Neural cell (in vitro differentiated cells): Measurements from ENCODE around the gene TRIO. TPM values are rescaled to one million over a fixed set of nuclear protein-coding genes. Genes with fewer than 3 reads are reported as not detected.

ENCODE experiments used
- H2AFZ ChIP-seq: fragments of 200-600, 300-800 bp; sonication (generic), shearing (Covaris generic); 2 replicates; pipeline ENCODE4 v1.6.0; 2014; ENCODE audit warnings: low read depth, mild to moderate bottlenecking, antibody characterized with exemption, low read length, moderate library complexity
- H3F3A ChIP-seq: fragments of 200-600 bp; shearing (Covaris generic); 2 replicates; pipeline ENCODE4 v1.6.1; 2016; ENCODE audit warnings: mild to moderate bottlenecking, moderate library complexity, mixed read lengths, antibody characterized with exemption, low read length; ENCODE audit not compliant: insufficient read depth, poor library complexity, severe bottlenecking
- H3K27ac ChIP-seq: fragments of 200-600, 300-800 bp; sonication (generic), shearing (Covaris generic); 2 replicates; pipeline ENCODE4 v1.5.1; 2014; ENCODE audit warnings: mild to moderate bottlenecking, low read length, moderate library complexity
- H3K27me3 ChIP-seq: fragments of 300-800, 200-600 bp; sonication (generic), shearing (Covaris generic); 2 replicates; pipeline ENCODE4 v1.6.0; 2014; ENCODE audit warnings: mild to moderate bottlenecking, low read depth, low read length, moderate library complexity; ENCODE audit not compliant: insufficient read depth
- H3K36me3 ChIP-seq: fragments of 300-800, 200-600 bp; sonication (generic), shearing (Covaris generic); 2 replicates; pipeline ENCODE4 v1.5.1; 2014; ENCODE audit warnings: mild to moderate bottlenecking, antibody characterized with exemption, low read length, moderate library complexity; ENCODE audit not compliant: insufficient read depth
- H3K4me2 ChIP-seq: fragments of 300-800, 200-600 bp; sonication (generic), shearing (Covaris generic); 2 replicates; pipeline ENCODE4 v1.6.0; 2014; ENCODE audit warnings: mild to moderate bottlenecking, low read length
- H3K4me3 ChIP-seq: fragments of 300-800, 200-600 bp; sonication (generic), shearing (Covaris generic); 2 replicates; pipeline ENCODE4 v1.5.1; 2014; ENCODE audit warnings: mild to moderate bottlenecking, low read length, moderate library complexity
- H3K79me2 ChIP-seq: fragments of 200-600 bp; shearing (Covaris generic); replicated peaks from 2 replicates; pipeline ENCODE4 v1.6.0; 2014; ENCODE audit warnings: mild to moderate bottlenecking, low read length, moderate library complexity; ENCODE audit not compliant: insufficient read depth
- H3K9ac ChIP-seq: fragments of 300-800, 200-600 bp; sonication (generic), shearing (Covaris generic); 2 replicates; pipeline ENCODE4 v1.6.1; 2016; ENCODE audit warnings: mild to moderate bottlenecking, low read length, mixed read lengths
- H3K9me2 ChIP-seq: fragments of 200-600 bp; shearing (Covaris generic); 2 replicates; pipeline ENCODE4 v1.6.1; 2016; ENCODE audit warnings: mild to moderate bottlenecking, low read length, mixed read lengths; ENCODE audit not compliant: insufficient read depth
- H3K9me3 ChIP-seq: fragments of 200-600, 300-800 bp; sonication (generic), shearing (Covaris generic); 2 replicates; pipeline ENCODE4 v1.6.1; 2016; ENCODE audit warnings: mild to moderate bottlenecking, mixed run types, low read length, moderate library complexity, mixed read lengths
- H4K20me1 ChIP-seq: fragments of 200-600 bp; shearing (Covaris generic); 2 replicates; pipeline ENCODE4 v1.6.1; 2016; ENCODE audit warnings: mild to moderate bottlenecking, mixed run types; ENCODE audit not compliant: insufficient read depth
- CTCF ChIP-seq: fragments of 450-650 bp; IDR thresholded peaks from 2 replicates; pipeline ENCODE4 v1.5.1; 2014; ENCODE audit warnings: antibody characterized with exemption, mild to moderate bottlenecking, moderate library complexity; ENCODE audit not compliant: poor library complexity, severe bottlenecking
- EP300 ChIP-seq: fragments of 450-650 bp; conservative IDR thresholded peaks from 2 replicates; pipeline ENCODE4 v1.6.1; 2014; ENCODE audit warnings: antibody characterized with exemption, mild to moderate bottlenecking, moderate library complexity; ENCODE audit not compliant: poor library complexity, severe bottlenecking
- EZH2 ChIP-seq: fragments of 200-600, 300-800 bp; shearing (Covaris generic), sonication (generic); IDR thresholded peaks from 2 replicates; pipeline ENCODE4 v1.6.1; 2014; ENCODE audit warnings: antibody characterized with exemption, low read length, borderline replicate concordance, mild to moderate bottlenecking; ENCODE audit not compliant: insufficient read depth, poor library complexity, severe bottlenecking
- MXI1 ChIP-seq: fragments of 450-650 bp; conservative IDR thresholded peaks from 2 replicates; pipeline ENCODE4 v1.6.1; 2014; ENCODE audit warnings: antibody characterized with exemption, mild to moderate bottlenecking; ENCODE audit not compliant: poor library complexity, severe bottlenecking
- POLR2AphosphoS5 ChIP-seq: IDR thresholded peaks from 2 replicates; pipeline ENCODE4 v1.6.1; 2012
- RAD21 ChIP-seq: fragments of 450-650 bp; conservative IDR thresholded peaks from 2 replicates; pipeline ENCODE4 v1.6.1; 2014; ENCODE audit warnings: antibody characterized with exemption, mild to moderate bottlenecking, moderate library complexity
- REST ChIP-seq: IDR thresholded peaks from 2 replicates; pipeline ENCODE4 v1.6.1; 2012; ENCODE audit warnings: borderline replicate concordance
- SMC3 ChIP-seq: fragments of 450-650 bp; conservative IDR thresholded peaks from 2 replicates; pipeline ENCODE4 v1.6.1; 2014; ENCODE audit warnings: antibody characterized with exemption, mild to moderate bottlenecking, moderate library complexity; ENCODE audit not compliant: poor library complexity
- TAF1 ChIP-seq: IDR thresholded peaks from 2 replicates; pipeline ENCODE4 v1.6.1; 2012; ENCODE audit warnings: low read depth
- polyA plus RNA-seq: library from polyadenylated mRNA; depleted of rRNA; stranded (reverse); fragments of >200 nt; gene quantifications from 2 replicates; pipeline ENCODE4 v1.2.3, GENCODE V29; 2014

The TRIO gene
- polyA plus RNA-seq, 1 donor from 2014 or later: 168 TPM

GRCh38 chr5:14215901-14216300 is 72.8 kb downstream of the TRIO start:
- Histone ChIP-seq H3K4me3 (no peak overlapping the region), H3K27me3 (no peaks in the 10 kb centered on the region), H3K36me3 (no peaks in the 10 kb centered on the region), H2AFZ (no peak overlapping the region), H3K4me2 (no peak overlapping the region), H3K9ac (no peak overlapping the region), H3K9me2 (no peaks in the 10 kb centered on the region), H4K20me1 (peaks cover 16% of the 10 kb centered on the region), H3K79me2 (peaks cover 91% of the 10 kb centered on the region), H3K9me3 (no peaks in the 10 kb centered on the region), H3K27ac (no peak overlapping the region), H3F3A (no peaks in the 10 kb centered on the region)
- TF ChIP-seq RAD21 (no peak), CTCF (no peak), SMC3 (no peak), MXI1 (no peak), TAF1 (no peak), EZH2 (no peak), REST (no peak), POLR2AphosphoS5 (no peak), EP300 (no peak)

- no peaks in the 10 kb centered on the region for H3F3A ChIP-seq
- H3K9me3 ChIP-seq: no peaks in the 10 kb centered on the region
- H3K27ac ChIP-seq: no peak overlapping the region
- TF ChIP-seq EZH2 (no peak), MXI1 (no peak), RAD21 (no peak), SMC3 (no peak)
- H2AFZ ChIP-seq: no peak overlapping the region
- no peak overlapping the region for H3K4me3 ChIP-seq
- peaks cover 16% of the 10 kb centered on the region for H4K20me1 ChIP-seq
- no peak overlapping the region for H3K4me2 ChIP-seq
- no peaks in the 10 kb centered on the region for H3K36me3 ChIP-seq
- no peak overlapping the region for H3K9ac ChIP-seq
- H3K27me3 ChIP-seq: no peaks in the 10 kb centered on the region
- no peaks in the 10 kb centered on the region for H3K9me2 ChIP-seq
- peaks cover 91% of the 10 kb centered on the region for H3K79me2 ChIP-seq
Measured at GRCh38 chr5:14216372-14216771, 73.2 kb downstream of the TRIO start.

GRCh38 chr5:14216902-14217301 is 73.8 kb downstream of the TRIO start:
- Histone ChIP-seq H3K27me3 (no peaks in the 10 kb centered on the region), H3K4me3 (no peak overlapping the region), H2AFZ (no peak overlapping the region), H3K27ac (no peak overlapping the region), H3F3A (no peaks in the 10 kb centered on the region), H3K9me2 (no peaks in the 10 kb centered on the region), H4K20me1 (peaks cover 16% of the 10 kb centered on the region), H3K36me3 (no peaks in the 10 kb centered on the region), H3K4me2 (no peak overlapping the region), H3K79me2 (peaks cover 88% of the 10 kb centered on the region), H3K9me3 (no peaks in the 10 kb centered on the region), H3K9ac (no peak overlapping the region)
- TF ChIP-seq CTCF: no peak
- no peak for TF ChIP-seq REST
- TF ChIP-seq SMC3: no peak
- no peak for TF ChIP-seq POLR2AphosphoS5
- no peak for TF ChIP-seq EZH2
- TF ChIP-seq MXI1: no peak
